Body of pancreas (tissue), 4 donors: Measurements from ENCODE around the gene HENMT1. TPM values are rescaled to one million over a fixed set of nuclear protein-coding genes. Genes with fewer than 3 reads are reported as not detected.
"Not testable (repeated sequence)": the region's sequence is repeated elsewhere in the genome, so short reads cannot be mapped to it uniquely, and the experiment has no call there.

Source experiments
- ATAC-seq: fragments of 150-250 bp; one replicate; pipeline ENCODE4 v1.9.1; 2016
- DNase-seq, 4 donors: peaks; one replicate each; pipeline ENCODE4 v3.0.0-alpha.2; 2019
- H3K27ac ChIP-seq, 4 donors: fragments of 200-600 bp; sonication (generic); 1 replicate in 3 of 4; 2 replicates in 1 of 4; pipeline versions ENCODE4 v1.5.1 to v1.6.1; 2016 to 2019; ENCODE audit warnings: mild to moderate bottlenecking in 1 of 4, mixed read lengths in 1 of 4, moderate library complexity in 1 of 4
- H3K27me3 ChIP-seq, 2 donors: fragments of 200-600 bp; sonication (generic); one replicate each; pipeline ENCODE4 v1.6.0; 2016; ENCODE audit warnings: mild to moderate bottlenecking in 1 of 2
- H3K36me3 ChIP-seq, 2 donors: fragments of 200-600 bp; sonication (generic); replicated peaks in 1 of 2; 2 replicates each; pipeline ENCODE4 v1.5.1; 2016; ENCODE audit warnings: low read depth in 2 of 2; ENCODE audit not compliant: insufficient read depth in 1 of 2
- H3K4me1 ChIP-seq: fragments of 200-600 bp; sonication (generic); one replicate; pipeline ENCODE4 v1.6.0; 2016
- H3K4me3 ChIP-seq, 2 donors: fragments of 200-600 bp; sonication (generic); 1 replicate in 1 of 2; 2 replicates in 1 of 2; pipeline ENCODE4 v1.5.1; 2016 to 2019
- H3K9me3 ChIP-seq, 3 donors: fragments of 200-600 bp; sonication (generic); 1 replicate in 2 of 3; 2 replicates in 1 of 3; pipeline ENCODE4 v1.5.1; 2016
- CTCF ChIP-seq, 7 experiments: fragments of 450-650 bp in 4 of 7; fragments of 200-600 bp in 3 of 7; sonication (generic) in 3 of 7; IDR thresholded peaks; one replicate each; pipeline ENCODE4 v1.5.1; 2016 to 2019; ENCODE audit warnings: antibody characterized with exemption in 7 of 7
- POLR2A ChIP-seq, 3 donors: fragments of 450-650 bp; IDR thresholded peaks; one replicate each; pipeline ENCODE4 v1.6.1; 2016; ENCODE audit warnings: antibody characterized with exemption in 3 of 3, mild to moderate bottlenecking in 2 of 3
- WGBS, 2 donors: methylation state at CpG; one replicate each; pipeline ENCODE4 v1.1.5; 2017; 5-methylcytosine and 5-hydroxymethylcytosine counted together
- intact Hi-C: fragments of 100-400 bp; cut with DNase I; formaldehyde crosslinking; loops from one replicate; pipeline ENCODE4 v1.15.1; 2023
- total RNA-seq, 2 donors: library from RNA; depleted of rRNA; stranded (reverse); fragments of >200 nt; gene quantifications; one replicate each; pipeline ENCODE4 v1.1.0, GENCODE V29; 2016

Gene HENMT1
- total RNA-seq, 2 donors from 2014 or later = 1.3 to 1.6 TPM

DNA sequence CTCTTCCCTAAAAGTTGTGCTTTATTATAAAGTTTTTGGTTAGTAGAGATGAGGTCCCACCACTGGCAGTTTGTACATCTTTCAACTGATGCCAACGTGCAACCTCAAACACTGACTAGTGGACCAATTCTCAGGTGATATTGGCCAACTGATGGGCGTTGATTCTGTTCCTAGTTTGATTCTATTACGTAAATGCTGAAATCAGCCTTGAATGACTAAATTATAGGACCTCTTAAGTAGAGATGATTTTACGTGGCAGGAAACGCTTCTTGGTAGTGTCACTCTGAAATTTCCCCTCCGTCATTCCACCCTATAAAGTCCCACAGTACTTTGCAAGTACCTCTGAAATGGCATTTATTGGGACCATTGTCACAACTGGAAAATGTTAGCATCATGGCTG lies 43.0 kb upstream of the HENMT1 start:
- no peak for DNase-seq
- Histone ChIP-seq H3K9me3 (no peaks in the 10 kb centered on the region), H3K27ac (no peak overlapping the region), H3K4me3 (no peak overlapping the region), H3K4me1 (no peaks in the 10 kb centered on the region), H3K36me3 (peaks cover 4 to 16% of the 10 kb centered on the region in 2 donors), H3K27me3 (no peaks in the 10 kb centered on the region)
- TF ChIP-seq POLR2A (IDR thresholded peaks at IDR 0.05) = no peak
- intact Hi-C loops = no loop called here
- 61 to 79% methylated on average over 6 of the region's 6 CpGs for WGBS, 2 donors
- no peak for ATAC-seq

DNA sequence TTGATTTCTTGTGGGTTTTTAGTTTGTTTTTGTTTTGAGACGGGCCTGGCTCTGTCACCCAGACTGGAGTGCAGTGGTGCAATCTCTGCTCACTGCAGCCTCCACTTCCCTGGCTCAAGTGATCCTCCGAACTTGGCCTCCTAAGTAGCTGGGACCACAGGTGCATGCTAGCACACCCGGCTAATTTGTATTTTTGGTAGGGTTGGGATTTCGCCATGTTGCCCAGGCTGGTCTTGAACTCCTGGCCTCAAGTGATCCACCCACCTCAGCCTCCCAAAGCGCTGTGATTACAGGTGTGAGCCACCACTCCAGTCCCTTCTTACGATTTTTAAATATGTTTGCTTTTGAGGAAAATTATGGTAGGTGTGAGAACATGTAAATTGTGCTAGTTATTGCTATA lies 41.2 kb upstream of the HENMT1 start:
- intact Hi-C loops, H3K4me3 ChIP-seq, DNase-seq, H3K4me1 ChIP-seq, H3K27ac ChIP-seq, H3K27me3 ChIP-seq, ATAC-seq, H3K9me3 ChIP-seq: not testable (repeated sequence)
- peaks cover 16 to 18% of the 10 kb centered on the region in 2 donors for H3K36me3 ChIP-seq
- 90 to 96% methylated on average over 6 of the region's 6 CpGs for WGBS, 2 donors

- H3K36me3 ChIP-seq = peaks cover 16 to 21% of the 10 kb centered on the region in 2 donors
- WGBS, 2 donors = 86 to 89% methylated on average over 5 of the region's 5 CpGs
- intact Hi-C loops = no loop called here
- H3K27ac ChIP-seq = no peak overlapping the region
- H3K4me1 ChIP-seq = no peaks in the 10 kb centered on the region
- no peaks in the 10 kb centered on the region for H3K27me3 ChIP-seq
- ATAC-seq = no peak
- H3K4me3 ChIP-seq = no peak overlapping the region
- DNase-seq = no peak
- no peak for TF ChIP-seq POLR2A (IDR thresholded peaks at IDR 0.05)
- TF ChIP-seq CTCF (IDR thresholded peaks at IDR 0.05) = no peak
- H3K9me3 ChIP-seq = no peaks in the 10 kb centered on the region
Measured at GRCh38 chr1:108701176-108701849, 40.4 kb upstream of the HENMT1 start.

DNA sequence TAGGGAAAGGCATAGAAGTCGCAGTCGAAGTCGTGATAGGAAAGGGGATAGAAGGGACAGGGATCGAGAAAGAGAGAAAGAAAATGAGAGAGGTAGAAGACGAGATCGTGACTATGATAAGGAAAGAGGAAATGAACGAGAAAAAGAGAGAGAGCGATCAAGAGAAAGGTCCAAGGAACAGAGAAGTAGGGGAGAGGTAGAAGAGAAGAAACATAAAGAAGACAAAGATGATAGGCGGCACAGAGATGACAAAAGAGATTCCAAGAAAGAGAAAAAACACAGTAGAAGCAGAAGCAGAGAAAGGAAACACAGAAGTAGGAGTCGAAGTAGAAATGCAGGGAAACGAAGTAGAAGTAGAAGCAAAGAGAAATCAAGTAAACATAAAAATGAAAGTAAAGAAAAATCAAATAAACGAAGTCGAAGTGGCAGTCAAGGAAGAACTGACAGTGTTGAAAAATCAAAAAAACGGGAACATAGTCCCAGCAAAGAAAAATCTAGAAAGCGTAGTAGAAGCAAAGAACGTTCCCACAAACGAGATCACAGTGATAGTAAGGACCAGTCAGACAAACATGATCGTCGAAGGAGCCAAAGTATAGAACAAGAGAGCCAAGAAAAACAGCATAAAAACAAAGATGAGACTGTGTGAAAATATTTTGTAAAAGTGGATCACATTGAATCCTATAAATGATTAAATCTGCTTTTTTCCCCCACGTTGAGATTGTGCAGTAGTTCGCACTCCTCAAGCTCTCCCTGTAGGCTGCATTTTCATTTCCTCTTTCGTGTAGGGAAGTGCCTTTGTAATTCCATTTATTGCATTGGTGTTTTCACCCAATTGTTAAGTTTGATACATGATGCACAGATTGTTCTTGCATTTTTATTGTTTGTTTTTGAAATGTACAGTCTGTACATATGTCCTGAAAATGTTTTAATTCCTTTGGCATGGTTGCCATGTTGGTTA lies 38.8 kb upstream of the HENMT1 start:
- peaks cover 9% of the 10 kb centered on the region for H3K4me1 ChIP-seq
- WGBS, 2 donors = 82 to 88% methylated on average over 22 of the region's 22 CpGs
- H3K4me3 ChIP-seq = no peak overlapping the region
- H3K27ac ChIP-seq = no peak overlapping the region
- intact Hi-C loops = no loop called here
- H3K9me3 ChIP-seq = no peaks in the 10 kb centered on the region
- H3K36me3 ChIP-seq = peaks cover 16 to 26% of the 10 kb centered on the region in 2 donors
- DNase-seq = no peak
- no peak for ATAC-seq
- TF ChIP-seq POLR2A (IDR thresholded peaks at IDR 0.05) = no peak
- TF ChIP-seq CTCF (IDR thresholded peaks at IDR 0.05) = no peak
- H3K27me3 ChIP-seq = no peaks in the 10 kb centered on the region

DNA sequence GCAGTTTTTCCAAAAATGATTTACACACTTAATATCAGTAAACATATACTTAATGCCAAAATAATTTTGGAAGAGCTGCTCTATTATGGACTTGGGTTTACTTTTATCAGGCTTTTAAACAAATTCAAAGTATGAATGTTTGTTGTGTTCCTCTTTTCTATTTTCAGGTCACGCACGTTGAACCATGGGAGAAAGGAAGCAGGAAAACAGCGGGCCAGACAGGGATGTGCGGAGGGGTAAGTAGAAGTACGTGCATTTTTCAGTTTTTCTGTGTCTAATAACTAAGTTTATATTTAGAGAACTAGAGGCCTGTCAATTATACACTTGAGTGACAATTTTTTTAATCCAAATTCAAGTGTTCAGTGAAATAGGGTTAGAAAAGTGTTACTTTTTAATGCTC lies 34.6 kb upstream of the HENMT1 start:
- Histone ChIP-seq H3K27me3 (no peaks in the 10 kb centered on the region), H3K4me3 (no peak overlapping the region), H3K36me3 (peaks cover 16 to 24% of the 10 kb centered on the region in 2 donors), H3K4me1 (peaks cover 21% of the 10 kb centered on the region), H3K27ac (peak overlapping the region in 1 of 4 donors; percentile 20), H3K9me3 (no peaks in the 10 kb centered on the region)
- intact Hi-C loops = no loop called here
- DNase-seq (no peak), ATAC-seq (no peak)
- no peak for TF ChIP-seq POLR2A (IDR thresholded peaks at IDR 0.05)
- WGBS, 2 donors = 62 to 76% methylated on average over 5 of the region's 5 CpGs
